ENCODE results near the gene PCK1. TPM values are rescaled to one million over a fixed set of nuclear protein-coding genes. Genes with fewer than 3 reads are reported as not detected.

The PCK1 gene
- total RNA-seq, 3 donors from 2014 or later, result 27.2 to 252 (median 29.3) TPM

DNA sequence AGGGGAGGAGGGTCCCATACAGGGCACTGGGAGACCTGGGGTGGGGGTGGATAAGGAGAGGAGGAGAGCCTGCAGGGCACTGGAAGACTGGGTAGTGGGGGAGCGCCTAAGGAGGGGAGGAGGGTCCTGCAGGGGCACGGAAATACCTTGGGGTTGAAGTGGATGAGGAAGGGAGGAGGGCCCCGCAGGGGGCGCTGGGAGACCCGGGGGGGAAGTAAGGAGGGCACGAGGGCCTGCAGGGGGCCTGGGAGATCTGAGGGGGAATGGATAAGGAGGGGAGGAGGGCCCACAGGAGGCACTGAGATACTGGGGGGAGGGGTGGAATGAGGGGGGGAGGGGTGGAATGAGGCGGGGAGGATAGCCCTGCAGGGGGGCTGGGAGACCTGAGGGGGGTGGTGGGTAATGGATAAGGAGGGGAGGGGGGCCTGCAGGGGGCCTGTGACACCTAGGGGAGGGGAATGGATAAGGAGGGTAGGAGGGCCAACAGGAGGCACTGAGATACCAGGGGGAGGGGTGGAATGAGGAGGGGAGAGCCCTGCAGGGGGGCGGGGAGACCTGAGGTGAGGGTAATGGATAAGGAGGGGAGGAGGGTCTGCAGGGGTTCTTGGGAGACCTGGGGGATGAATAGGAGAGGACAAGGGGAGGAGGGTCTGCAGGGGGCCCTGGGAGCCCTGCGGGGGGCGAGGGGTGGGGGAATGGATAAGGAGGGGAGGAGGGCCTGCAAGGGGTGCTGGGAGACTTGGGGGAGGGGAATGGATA, 35.4 kb upstream of the PCK1 start:
- H3K27ac ChIP-seq, result no peak overlapping the region
- H3K36me3 ChIP-seq, result no peaks in the 10 kb centered on the region
- DNase-seq (ENCODE audit: low spot score in 2 of 2), result no peak
- H3K27me3 ChIP-seq, result peaks cover 0 to 3% of the 10 kb centered on the region in 2 donors
- no peaks in the 10 kb centered on the region for H3K4me1 ChIP-seq
- TF ChIP-seq POLR2A (IDR thresholded peaks at IDR 0.05) (no peak), POLR2AphosphoS5 (IDR thresholded peaks at IDR 0.05) (no peak)
- TF ChIP-seq, protein P1, sequence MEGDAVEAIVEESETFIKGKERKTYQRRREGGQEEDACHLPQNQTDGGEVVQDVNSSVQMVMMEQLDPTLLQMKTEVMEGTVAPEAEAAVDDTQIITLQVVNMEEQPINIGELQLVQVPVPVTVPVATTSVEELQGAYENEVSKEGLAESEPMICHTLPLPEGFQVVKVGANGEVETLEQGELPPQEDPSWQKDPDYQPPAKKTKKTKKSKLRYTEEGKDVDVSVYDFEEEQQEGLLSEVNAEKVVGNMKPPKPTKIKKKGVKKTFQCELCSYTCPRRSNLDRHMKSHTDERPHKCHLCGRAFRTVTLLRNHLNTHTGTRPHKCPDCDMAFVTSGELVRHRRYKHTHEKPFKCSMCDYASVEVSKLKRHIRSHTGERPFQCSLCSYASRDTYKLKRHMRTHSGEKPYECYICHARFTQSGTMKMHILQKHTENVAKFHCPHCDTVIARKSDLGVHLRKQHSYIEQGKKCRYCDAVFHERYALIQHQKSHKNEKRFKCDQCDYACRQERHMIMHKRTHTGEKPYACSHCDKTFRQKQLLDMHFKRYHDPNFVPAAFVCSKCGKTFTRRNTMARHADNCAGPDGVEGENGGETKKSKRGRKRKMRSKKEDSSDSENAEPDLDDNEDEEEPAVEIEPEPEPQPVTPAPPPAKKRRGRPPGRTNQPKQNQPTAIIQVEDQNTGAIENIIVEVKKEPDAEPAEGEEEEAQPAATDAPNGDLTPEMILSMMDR (IDR thresholded peaks at IDR 0.05), result no peak
- intact Hi-C loops (cut with DNase I; ENCODE audit: low total_unique reads), result loop anchor here (5.0 kb wide), 1 partner anchor 67 kb away; no protein-coding TSS in a partner anchor
- H3K4me3 ChIP-seq, result no peak overlapping the region
- H3K9me3 ChIP-seq, result no peaks in the 10 kb centered on the region

DNA sequence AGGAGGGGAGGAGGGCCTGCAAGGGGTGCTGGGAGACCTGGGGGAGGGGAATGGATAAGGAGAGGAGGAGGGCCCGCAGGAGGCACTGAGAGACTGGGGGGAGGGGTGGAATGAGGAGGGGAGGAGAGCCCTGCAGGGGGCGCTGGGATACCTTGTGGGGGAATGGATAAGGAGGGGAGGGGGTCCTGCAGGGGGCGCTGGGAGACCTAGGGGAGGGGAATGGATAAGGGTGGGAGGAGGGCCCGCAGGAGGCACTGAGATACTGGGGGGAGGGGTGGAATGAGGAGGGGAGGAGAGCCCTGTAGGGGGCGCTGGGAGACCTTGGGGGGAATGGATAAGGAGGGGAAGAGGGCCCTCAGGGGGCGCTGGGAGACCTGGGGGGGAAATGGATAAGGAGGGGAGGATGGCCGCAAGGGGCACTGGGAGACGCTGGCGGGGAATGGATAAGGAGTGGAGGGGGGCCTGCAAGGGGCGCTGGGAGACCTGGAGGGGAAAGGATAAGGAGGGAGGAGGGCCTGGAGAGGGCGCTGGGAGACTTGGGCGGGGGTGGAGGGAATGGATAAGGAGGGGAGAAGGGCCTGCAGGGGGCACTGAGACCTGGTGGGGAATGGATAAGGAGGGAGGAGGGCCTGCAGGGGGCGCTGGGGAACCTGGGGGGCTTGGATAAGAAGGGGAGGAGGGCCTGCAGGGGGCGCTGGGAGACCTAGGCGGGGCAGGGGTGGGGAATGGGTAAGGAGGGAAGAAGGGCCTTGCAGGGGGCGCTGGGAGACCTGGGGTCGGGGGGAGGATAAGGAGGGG, 34.6 kb upstream of the PCK1 start:
- intact Hi-C loops (cut with DNase I; ENCODE audit: low total_unique reads), result loop anchor here (5.0 kb wide), 1 partner anchor 66 kb away; no protein-coding TSS in a partner anchor
- Histone ChIP-seq H3K36me3 (no peaks in the 10 kb centered on the region), H3K4me3 (no peak overlapping the region), H3K9me3 (no peaks in the 10 kb centered on the region), H3K27ac (no peak overlapping the region), H3K27me3 (peaks cover 0 to 3% of the 10 kb centered on the region in 2 donors), H3K4me1 (no peaks in the 10 kb centered on the region)
- DNase-seq (ENCODE audit: low spot score in 2 of 2), result no peak
- TF ChIP-seq POLR2A (IDR thresholded peaks at IDR 0.05) (no peak), POLR2AphosphoS5 (IDR thresholded peaks at IDR 0.05) (no peak)
- TF ChIP-seq, protein P1 (IDR thresholded peaks at IDR 0.05), result no peak

DNA sequence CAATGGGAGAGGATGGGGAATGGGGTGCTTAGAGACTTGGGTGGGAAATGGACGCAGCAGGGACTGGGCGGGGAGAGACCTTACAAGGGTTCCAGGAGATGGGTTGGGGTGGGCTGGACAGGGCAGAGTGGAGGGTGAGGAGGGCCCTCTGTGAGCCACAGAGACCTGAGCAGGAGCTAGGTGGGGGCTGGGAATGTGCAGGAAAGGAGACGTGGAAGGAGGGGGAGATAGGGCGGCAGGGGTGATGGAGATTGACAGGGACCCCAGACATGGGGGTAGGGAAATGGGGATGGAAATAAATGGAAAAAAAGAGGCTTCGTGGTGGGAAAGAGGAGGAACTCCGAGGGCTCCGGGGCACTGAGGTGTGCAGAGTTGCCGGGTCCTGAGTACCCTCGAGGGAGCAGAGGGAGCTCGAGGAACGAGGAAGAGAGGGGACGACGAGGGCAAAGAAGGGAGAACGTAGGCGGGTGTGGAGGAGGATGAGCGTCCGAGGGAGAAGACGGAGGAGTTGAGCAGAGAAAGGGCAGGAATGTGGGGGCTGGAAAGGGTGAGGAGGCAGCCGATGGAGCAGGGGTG, 33.9 kb upstream of the PCK1 start:
- Histone ChIP-seq H3K4me3 (no peak overlapping the region), H3K27me3 (peaks cover 0 to 3% of the 10 kb centered on the region in 2 donors), H3K9me3 (no peaks in the 10 kb centered on the region), H3K36me3 (no peaks in the 10 kb centered on the region), H3K4me1 (no peaks in the 10 kb centered on the region), H3K27ac (no peak overlapping the region)
- intact Hi-C loops (cut with DNase I; ENCODE audit: low total_unique reads), result loop anchor here (5.0 kb wide), 1 partner anchor 65 kb away; no protein-coding TSS in a partner anchor
- DNase-seq (ENCODE audit: low spot score in 2 of 2), result no peak
- TF ChIP-seq POLR2A (IDR thresholded peaks at IDR 0.05) (no peak), POLR2AphosphoS5 (IDR thresholded peaks at IDR 0.05) (no peak)
- TF ChIP-seq, protein P1 (IDR thresholded peaks at IDR 0.05), result no peak

DNA sequence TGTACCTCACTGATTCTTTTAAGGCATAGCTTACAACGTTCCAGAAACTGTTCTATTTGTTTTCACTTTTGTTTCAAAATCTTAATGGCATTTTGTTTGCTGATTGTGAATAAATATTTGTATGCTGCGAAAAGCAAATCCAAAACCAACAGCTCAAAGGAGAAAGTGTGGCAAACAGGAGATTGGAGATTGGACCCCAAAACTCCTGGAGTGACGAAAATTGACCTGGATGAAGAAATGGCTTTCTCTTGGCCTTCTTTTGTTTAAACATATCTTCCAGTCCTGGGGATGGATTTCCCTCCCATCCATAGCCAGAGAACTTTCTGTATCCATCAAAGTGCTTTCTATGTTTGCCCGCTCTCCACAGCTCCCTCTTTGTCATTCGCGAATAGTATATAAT, 33.2 kb upstream of the PCK1 start:
- DNase-seq (ENCODE audit: low spot score in 2 of 2), result no peak
- Histone ChIP-seq H3K27me3 (peaks cover 0 to 3% of the 10 kb centered on the region in 2 donors), H3K27ac (no peak overlapping the region), H3K4me3 (no peak overlapping the region), H3K9me3 (no peaks in the 10 kb centered on the region), H3K36me3 (no peaks in the 10 kb centered on the region), H3K4me1 (no peaks in the 10 kb centered on the region)
- TF ChIP-seq, protein P1 (IDR thresholded peaks at IDR 0.05), result no peak
- TF ChIP-seq POLR2A (IDR thresholded peaks at IDR 0.05) (no peak), POLR2AphosphoS5 (IDR thresholded peaks at IDR 0.05) (no peak)
- intact Hi-C loops (cut with DNase I; ENCODE audit: low total_unique reads), result loop anchor here (5.0 kb wide), 1 partner anchor 65 kb away; no protein-coding TSS in a partner anchor

All from breast epithelium (tissue), 4 donors.